K562 (cell line): ENCODE data around the gene ZSWIM8. TPM values are rescaled to one million over a fixed set of nuclear protein-coding genes. Genes with fewer than 3 reads are reported as not detected.

Source experiments
- ATAC-seq: fragments of 200-7000 bp; cut with Tn5 transposase; 3 replicates; pipeline ENCODE4 v1.9.1; 2020; ENCODE audit warnings: moderate library complexity
- BruUV-seq: library from RNA; stranded (reverse); fragments of 400-500 nt; replicated peaks from 2 replicates; lab custom pipeline; 2021; lab: Mats Ljungman, UMichigan
- CTCF ChIA-PET: fragments of 300-600 bp; formaldehyde crosslinking; extraction: SDS; loops from one replicate; lab custom pipeline; 2021; ENCODE audit warnings: low intra/inter-chr PET ratio; lab: Yijun Ruan, JAX
- POLR2A ChIA-PET: fragments of 300-600, 350-650 bp; sonication (Branson Sonifier 250); formaldehyde crosslinking; extraction: SDS; loops from one replicate; lab custom pipeline; 2021; ENCODE audit warnings: antibody characterized with exemption, inconsistent platforms; lab: Yijun Ruan, JAX
- DNase-seq, 4 experiments: peaks; one replicate each; pipeline versions ENCODE4 v3.0.0 to v3.0.0-alpha.2; 2011 to 2018; ENCODE audit warnings: low spot score in 3 of 4, mixed read lengths in 3 of 4; ENCODE audit errors: extremely low read depth in 1 of 4
- FAIRE-seq: peaks from 2 replicates; lab custom pipeline; 2011; peaks lifted over from hg19 to GRCh38; lab: Jason Lieb, UNC
- H2AFZ ChIP-seq: 2 replicates; pipeline ENCODE4 v1.6.0; 2011; ENCODE audit warnings: low read depth, low read length, control low read depth, inconsistent platforms
- H3K27ac ChIP-seq: fragments of 200-600 bp; 3 replicates; pipeline ENCODE4 v1.8.0; 2011; ENCODE audit warnings: low read depth, mild to moderate bottlenecking, control low read depth, inconsistent platforms, low read length, moderate library complexity, mixed read lengths; ENCODE audit errors: extremely low read depth
- H3K27me3 ChIP-seq, 2 experiments: fragments of 300-600 bp in 1 of 2; 2 replicates in 1 of 2; 3 replicates in 1 of 2; pipeline versions ENCODE4 v1.6.0 to v1.8.0; 2011; ENCODE audit warnings: inconsistent platforms in 2 of 2, low read length in 2 of 2, mild to moderate bottlenecking in 1 of 2, mixed read lengths in 1 of 2, moderate library complexity in 1 of 2; ENCODE audit not compliant: control insufficient read depth in 2 of 2, insufficient read depth in 2 of 2
- H3K36me3 ChIP-seq: fragments of 300-600 bp; 3 replicates; pipeline ENCODE4 v1.8.0; 2011; ENCODE audit warnings: mild to moderate bottlenecking, low read length, inconsistent platforms; ENCODE audit not compliant: control insufficient read depth, insufficient read depth
- H3K4me1 ChIP-seq, 2 experiments: fragments of 200-600 bp in 1 of 2; replicated peaks in 1 of 2; 2 replicates in 1 of 2; 3 replicates in 1 of 2; pipeline versions ENCODE4 v1.5.1 to v1.8.0; 2011; ENCODE audit warnings: inconsistent platforms in 2 of 2, low read length in 2 of 2, mild to moderate bottlenecking in 1 of 2, mixed read lengths in 1 of 2, moderate library complexity in 1 of 2; ENCODE audit not compliant: control insufficient read depth in 2 of 2, insufficient read depth in 2 of 2
- H3K4me2 ChIP-seq: 2 replicates; pipeline ENCODE4 v1.6.1; 2011; ENCODE audit warnings: low read length, control low read depth, inconsistent platforms, mixed read lengths; ENCODE audit not compliant: insufficient read depth
- H3K4me3 ChIP-seq: fragments of 200-600 bp; sonication (generic), shearing (Covaris generic); 2 replicates; pipeline ENCODE4 v1.5.1; 2016; ENCODE audit warnings: control low read depth, inconsistent platforms
- H3K79me2 ChIP-seq: fragments of 200-600 bp; 3 replicates; pipeline ENCODE4 v1.8.0; 2011; ENCODE audit warnings: low read length, inconsistent platforms; ENCODE audit not compliant: control insufficient read depth, insufficient read depth
- H3K9ac ChIP-seq, 2 experiments: 2 replicates each; pipeline versions ENCODE4 v1.6.0 to v1.6.1; 2011; ENCODE audit warnings: low read depth in 2 of 2, low read length in 2 of 2, control low read depth in 1 of 2, inconsistent platforms in 1 of 2, mild to moderate bottlenecking in 1 of 2, mixed read lengths in 1 of 2; ENCODE audit not compliant: insufficient read depth in 1 of 2
- H3K9me1 ChIP-seq: one replicate; pipeline ENCODE4 v1.6.0; 2011; ENCODE audit warnings: inconsistent platforms, mild to moderate bottlenecking, low read length, moderate library complexity; ENCODE audit not compliant: control insufficient read depth, insufficient read depth
- H3K9me3 ChIP-seq: replicated peaks from 2 replicates; pipeline ENCODE4 v1.5.1; 2011; ENCODE audit warnings: low read depth, low read length, inconsistent platforms; ENCODE audit not compliant: control insufficient read depth, insufficient read depth
- H4K20me1 ChIP-seq: replicated peaks from 2 replicates; pipeline ENCODE4 v1.6.1; 2011; ENCODE audit warnings: low read length, inconsistent platforms, mixed read lengths; ENCODE audit not compliant: control insufficient read depth, insufficient read depth
- MTA3 ChIP-seq: fragments of 450-650 bp; formaldehyde crosslinking; IDR thresholded peaks from 2 replicates; pipeline ENCODE4 v1.6.1; 2017; ENCODE audit warnings: mild to moderate bottlenecking, borderline replicate concordance
- NFYB ChIP-seq: IDR thresholded peaks from 2 replicates; pipeline ENCODE4 v1.6.1; 2011; ENCODE audit warnings: mild to moderate bottlenecking, moderate library complexity; ENCODE audit not compliant: insufficient read length; ENCODE audit errors: extremely low read depth
- NUFIP1 ChIP-seq: fragments of 450-650 bp; IDR thresholded peaks from 2 replicates; pipeline ENCODE4 v1.6.1; 2018; ENCODE audit not compliant: partially characterized antibody
- RUNX1 ChIP-seq: sonication (generic); IDR thresholded peaks from 2 replicates; pipeline ENCODE4 v1.6.1; 2016; ENCODE audit warnings: antibody characterized with exemption, low read depth
- TAL1 ChIP-seq: fragments of 450-650 bp; IDR thresholded peaks from 2 replicates; pipeline ENCODE4 v1.6.1; 2016; ENCODE audit warnings: mild to moderate bottlenecking
- ZEB2 ChIP-seq: fragments of 450-650 bp; IDR thresholded peaks from 2 replicates; pipeline ENCODE4 v1.6.1; 2016
- ZNF644 ChIP-seq: fragments of 200-800 bp; sonication (Bioruptor generic); IDR thresholded peaks from 2 replicates; pipeline ENCODE4 v1.6.1; 2016; ENCODE audit warnings: low read depth, missing genetic modification characterization, missing compliant biosample characterization
- WGBS: fragments of 100-300 bp; shearing (Covaris generic); methylation state at CpG from one replicate; pipeline ENCODE4 v1.1.6; 2016; ENCODE audit warnings: low coverage, mixed read lengths; ENCODE audit not compliant: insufficient coverage; ENCODE audit errors: missing lambda C conversion rate; 5-methylcytosine and 5-hydroxymethylcytosine counted together
- in situ Hi-C: fragments of 300-500 bp; cut with MboI; formaldehyde crosslinking; loops from 4 replicates; pipeline ENCODE4 v1.15.0; 2018; ENCODE audit warnings: inconsistent platforms, mixed read lengths
- intact Hi-C: fragments of 100-400 bp; cut with micrococcal nuclease; formaldehyde crosslinking; loops from 2 replicates; pipeline ENCODE4 v1.14.2; 2022
- polyA plus RNA-seq, 8 experiments: library from polyadenylated mRNA; depleted of rRNA in 4 of 8; stranded (reverse) in 5 of 8; unstranded in 3 of 8; fragments of >200 nt; fragmentation: Nextera tagmentation in 2 of 8; fragmentation: Illumina TruSeq in 1 of 8; extraction: Ambion mirVana in 2 of 8; extraction: Trizol in 1 of 8; gene quantifications; 2 replicates each; pipeline versions ENCODE4 v1.2.1 to v1.2.3, GENCODE V29; 2011 to 2014; ENCODE audit warnings: inconsistent platforms in 1 of 8, missing spikeins in 1 of 8
- total RNA-seq, 7 experiments: library from RNA; depleted of rRNA in 6 of 7; stranded (reverse); fragments of >200 nt in 6 of 7; fragmentation: Illumina TruSeq in 2 of 7; extraction: Trizol in 2 of 7; gene quantifications; 2 replicates each; pipeline versions ENCODE4 v1.2.1 to v1.2.3, GENCODE V29; 2011 to 2021; ENCODE audit warnings: low replicate concordance in 1 of 7
- TF ChIP-seq, protein P1 (sequence below), 2 experiments: fragments of 200-800 bp in 1 of 2; sonication (Bioruptor generic) in 1 of 2; sonication (generic) in 1 of 2; formaldehyde crosslinking in 1 of 2; IDR thresholded peaks in 1 of 2; conservative IDR thresholded peaks in 1 of 2; 2 replicates each; pipeline versions ENCODE4 v1.5.0 to v1.6.1; 2016 to 2020; ENCODE audit warnings: missing compliant biosample characterization in 1 of 2, missing genetic modification characterization in 1 of 2, missing genetic modification reagents in 1 of 2
- TF ChIP-seq, protein P2 (sequence below): fragments of 150-350 bp; conservative IDR thresholded peaks from 2 replicates; pipeline ENCODE4 v1.6.1; 2014; ENCODE audit warnings: low read length
- TF ChIP-seq, protein P3 (sequence below): fragments of 250-450 bp; sonication (Bioruptor Pico); IDR thresholded peaks from 2 replicates; pipeline ENCODE4 v1.5.0; 2020; ENCODE audit warnings: mild to moderate bottlenecking
- TF ChIP-seq, protein P4 (sequence below), 2 experiments: fragments of 250-450 bp in 1 of 2; fragments of 450-650 bp in 1 of 2; sonication (Bioruptor Pico) in 1 of 2; IDR thresholded peaks; 2 replicates each; pipeline versions ENCODE4 v1.6.1 to v1.8.0; 2016 to 2021; ENCODE audit warnings: mild to moderate bottlenecking in 2 of 2, moderate library complexity in 2 of 2, missing compliant biosample characterization in 1 of 2, missing genetic modification characterization in 1 of 2

The ZSWIM8 gene
- total and polyA plus RNA-seq, 9 of the 15 experiments (the other 6 are each of a cell fraction or from before 2014, with no cell fraction given), result 5.6 to 47.8 (median 26.7) TPM

DNA sequence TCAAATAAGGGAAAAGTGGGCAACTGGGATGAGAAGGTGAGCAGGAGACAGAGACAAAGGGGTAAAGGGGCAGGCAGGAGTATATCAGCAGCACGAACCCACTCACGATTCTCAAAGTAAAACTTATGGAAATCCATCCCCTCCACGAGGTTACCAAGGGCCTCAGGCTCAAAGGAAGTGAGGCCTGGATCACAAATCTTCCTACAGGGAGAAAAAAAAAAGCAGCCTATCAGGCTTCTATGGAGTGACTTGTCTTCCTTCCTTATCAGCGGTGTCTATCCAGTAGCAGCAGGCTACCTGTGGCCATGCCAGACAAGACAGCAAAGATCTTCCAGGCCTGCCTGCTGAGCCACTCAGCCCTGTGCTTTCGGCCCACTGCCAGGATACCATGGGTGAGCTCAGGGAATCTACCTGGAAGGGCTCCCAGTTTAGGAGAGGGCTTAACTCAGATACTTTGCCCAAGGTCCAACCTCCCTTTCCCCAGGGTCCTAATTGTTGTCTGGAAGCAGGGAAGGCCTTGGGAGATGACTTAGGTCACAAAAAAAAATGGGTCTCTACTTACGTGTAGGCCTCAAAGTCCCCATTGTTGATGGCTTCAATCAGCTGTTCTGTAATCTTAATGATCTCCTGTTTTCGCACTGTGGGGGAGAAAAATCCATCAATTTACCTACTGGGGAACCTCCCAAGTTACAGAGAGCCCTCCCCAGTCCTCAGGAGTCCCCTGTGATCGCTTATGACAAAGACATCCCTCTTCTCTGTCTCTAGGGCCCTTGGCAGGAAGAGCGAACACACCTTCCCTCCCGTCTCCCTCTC lies 31.7 kb downstream of the ZSWIM8 start (continued):
- TF ChIP-seq MTA3 (0 out of 2 replicates have a peak, but pooled peaks have one; percentile 29), TAL1 (peak; percentile 54), RUNX1 (0 out of 2 replicates have a peak, but pooled peaks have one; percentile 13), NFYB (peak; percentile 19)

DNA sequence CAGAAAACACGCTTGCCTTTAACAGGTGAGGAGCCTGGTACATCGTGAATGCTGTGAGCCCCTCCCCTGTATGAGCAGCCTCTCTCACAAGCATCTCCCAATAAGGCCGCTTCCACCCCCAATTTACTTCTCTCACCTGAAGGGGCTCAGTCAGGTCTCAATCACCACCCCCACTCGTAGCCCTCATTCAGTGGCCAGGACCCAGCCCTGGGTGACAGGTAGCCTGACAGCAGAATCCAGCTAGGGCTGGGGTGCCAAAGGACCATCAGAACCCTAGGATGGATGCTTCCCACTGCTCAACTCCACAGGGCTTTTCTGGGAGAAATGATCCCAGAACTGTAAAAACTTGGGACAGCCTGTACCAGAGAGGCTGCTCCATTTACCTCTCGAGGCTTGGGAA lies 32.4 kb downstream of the ZSWIM8 start:
- in situ Hi-C loops, result no loop called here
- TF ChIP-seq, protein P1, sequence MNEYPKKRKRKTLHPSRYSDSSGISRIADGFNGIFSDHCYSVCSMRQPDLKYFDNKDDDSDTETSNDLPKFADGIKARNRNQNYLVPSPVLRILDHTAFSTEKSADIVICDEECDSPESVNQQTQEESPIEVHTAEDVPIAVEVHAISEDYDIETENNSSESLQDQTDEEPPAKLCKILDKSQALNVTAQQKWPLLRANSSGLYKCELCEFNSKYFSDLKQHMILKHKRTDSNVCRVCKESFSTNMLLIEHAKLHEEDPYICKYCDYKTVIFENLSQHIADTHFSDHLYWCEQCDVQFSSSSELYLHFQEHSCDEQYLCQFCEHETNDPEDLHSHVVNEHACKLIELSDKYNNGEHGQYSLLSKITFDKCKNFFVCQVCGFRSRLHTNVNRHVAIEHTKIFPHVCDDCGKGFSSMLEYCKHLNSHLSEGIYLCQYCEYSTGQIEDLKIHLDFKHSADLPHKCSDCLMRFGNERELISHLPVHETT (CRISPR knock-in tag; conservative IDR thresholded peaks at IDR 0.05 in 1 of 2, IDR thresholded peaks at IDR 0.05 in 1 of 2), result no peak
- TF ChIP-seq ZEB2 (no peak), ZNF644 (tag) (no peak), NUFIP1 (no peak)
- TF ChIP-seq, protein P2, sequence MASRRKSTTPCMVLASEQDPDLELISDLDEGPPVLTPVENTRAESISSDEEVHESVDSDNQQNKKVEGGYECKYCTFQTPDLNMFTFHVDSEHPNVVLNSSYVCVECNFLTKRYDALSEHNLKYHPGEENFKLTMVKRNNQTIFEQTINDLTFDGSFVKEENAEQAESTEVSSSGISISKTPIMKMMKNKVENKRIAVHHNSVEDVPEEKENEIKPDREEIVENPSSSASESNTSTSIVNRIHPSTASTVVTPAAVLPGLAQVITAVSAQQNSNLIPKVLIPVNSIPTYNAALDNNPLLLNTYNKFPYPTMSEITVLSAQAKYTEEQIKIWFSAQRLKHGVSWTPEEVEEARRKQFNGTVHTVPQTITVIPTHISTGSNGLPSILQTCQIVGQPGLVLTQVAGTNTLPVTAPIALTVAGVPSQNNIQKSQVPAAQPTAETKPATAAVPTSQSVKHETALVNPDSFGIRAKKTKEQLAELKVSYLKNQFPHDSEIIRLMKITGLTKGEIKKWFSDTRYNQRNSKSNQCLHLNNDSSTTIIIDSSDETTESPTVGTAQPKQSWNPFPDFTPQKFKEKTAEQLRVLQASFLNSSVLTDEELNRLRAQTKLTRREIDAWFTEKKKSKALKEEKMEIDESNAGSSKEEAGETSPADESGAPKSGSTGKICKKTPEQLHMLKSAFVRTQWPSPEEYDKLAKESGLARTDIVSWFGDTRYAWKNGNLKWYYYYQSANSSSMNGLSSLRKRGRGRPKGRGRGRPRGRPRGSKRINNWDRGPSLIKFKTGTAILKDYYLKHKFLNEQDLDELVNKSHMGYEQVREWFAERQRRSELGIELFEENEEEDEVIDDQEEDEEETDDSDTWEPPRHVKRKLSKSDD, result no peak
- TF ChIP-seq, protein P3, sequence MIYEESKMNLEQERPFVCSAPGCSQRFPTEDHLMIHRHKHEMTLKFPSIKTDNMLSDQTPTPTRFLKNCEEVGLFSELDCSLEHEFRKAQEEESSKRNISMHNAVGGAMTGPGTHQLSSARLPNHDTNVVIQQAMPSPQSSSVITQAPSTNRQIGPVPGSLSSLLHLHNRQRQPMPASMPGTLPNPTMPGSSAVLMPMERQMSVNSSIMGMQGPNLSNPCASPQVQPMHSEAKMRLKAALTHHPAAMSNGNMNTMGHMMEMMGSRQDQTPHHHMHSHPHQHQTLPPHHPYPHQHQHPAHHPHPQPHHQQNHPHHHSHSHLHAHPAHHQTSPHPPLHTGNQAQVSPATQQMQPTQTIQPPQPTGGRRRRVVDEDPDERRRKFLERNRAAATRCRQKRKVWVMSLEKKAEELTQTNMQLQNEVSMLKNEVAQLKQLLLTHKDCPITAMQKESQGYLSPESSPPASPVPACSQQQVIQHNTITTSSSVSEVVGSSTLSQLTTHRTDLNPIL (CRISPR knock-in tag), result no peak
- TF ChIP-seq, protein P4, sequence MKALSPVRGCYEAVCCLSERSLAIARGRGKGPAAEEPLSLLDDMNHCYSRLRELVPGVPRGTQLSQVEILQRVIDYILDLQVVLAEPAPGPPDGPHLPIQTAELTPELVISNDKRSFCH (CRISPR knock-in tag; IDR thresholded peaks at IDR 0.05), result no peak
- TF ChIP-seq, protein P4 (tag; IDR thresholded peaks at IDR 0.05), result no peak

More for the DNA sequence above, 32.4 kb downstream of the ZSWIM8 start:
- H3K27ac ChIP-seq, result no peak overlapping the region
- ATAC-seq (no peak), FAIRE-seq (no peak), DNase-seq (no peak)
- H3K4me3 ChIP-seq, result no peak overlapping the region
- WGBS, result 81% methylated on average over 5 of the region's 5 CpGs
- no peaks in the 10 kb centered on the region for H3K9me1 ChIP-seq
- no peak overlapping the region for H2AFZ ChIP-seq
- H4K20me1 ChIP-seq, result no peaks in the 10 kb centered on the region
- CTCF ChIA-PET, result no interaction called here
- no peaks in the 10 kb centered on the region for H3K27me3 ChIP-seq
- BruUV-seq, result no TSS peak
- H3K36me3 ChIP-seq, result peaks cover 46% of the 10 kb centered on the region; the same call in 2 of the 3 replicates
- intact Hi-C loops, result no loop called here
- H3K4me1 ChIP-seq, result peaks cover 39 to 42% of the 10 kb centered on the region in 2 experiments
- H3K9ac ChIP-seq, result peak overlapping the region in 1 of 2 experiments; percentile 79; a peak in 1 of 4 replicates
- H3K79me2 ChIP-seq, result no peaks in the 10 kb centered on the region; the same call in 2 of the 3 replicates
- no peaks in the 10 kb centered on the region for H3K9me3 ChIP-seq
- POLR2A ChIA-PET, result interaction anchor here (0.6 to 1.1 kb wide), 5 partner anchors 10 to 325 kb away, joined by 3 to 4 read pairs (median 3); no protein-coding TSS in a partner anchor
- no peak overlapping the region for H3K4me2 ChIP-seq
